Neural progenitor cell (in vitro differentiated cells): ENCODE results near the gene MRPL2. TPM values are rescaled to one million over a fixed set of nuclear protein-coding genes. Genes with fewer than 3 reads are reported as not detected.
A peak's percentile ranks its signal among the peaks of the same experiment; 100 is the strongest.

ENCODE experiments used
- DNase-seq: peaks from one replicate; pipeline ENCODE4 v3.0.0-alpha.2; 2016; ENCODE audit warnings: low spot score
- H2AFZ ChIP-seq: fragments of 200-600 bp; sonication (generic); replicated peaks from 2 replicates; pipeline ENCODE4 v1.6.1; 2016; ENCODE audit warnings: antibody characterized with exemption
- H3F3A ChIP-seq: fragments of 200-600 bp; sonication (generic); 2 replicates; pipeline ENCODE4 v1.6.1; 2016; ENCODE audit warnings: antibody characterized with exemption, low read depth
- H3K27ac ChIP-seq: fragments of 200-600 bp; sonication (generic); 2 replicates; pipeline ENCODE4 v1.5.1; 2016; ENCODE audit warnings: mild to moderate bottlenecking
- H3K27me3 ChIP-seq: fragments of 200-600 bp; sonication (generic); 2 replicates; pipeline ENCODE4 v1.6.1; 2016; ENCODE audit warnings: mild to moderate bottlenecking, moderate library complexity
- H3K36me3 ChIP-seq: fragments of 200-600 bp; sonication (generic); 2 replicates; pipeline ENCODE4 v1.5.1; 2016
- H3K4me1 ChIP-seq: fragments of 200-600 bp; sonication (generic); 2 replicates; pipeline ENCODE4 v1.6.1; 2016; ENCODE audit warnings: mixed run types
- H3K4me2 ChIP-seq: fragments of 200-600 bp; sonication (generic); 2 replicates; pipeline ENCODE4 v1.6.1; 2016
- H3K4me3 ChIP-seq: fragments of 200-600 bp; sonication (generic); 2 replicates; pipeline ENCODE4 v1.5.1; 2016
- H3K79me2 ChIP-seq: fragments of 200-600 bp; sonication (generic); 2 replicates; pipeline ENCODE4 v1.6.1; 2016; ENCODE audit warnings: low read depth
- H3K9ac ChIP-seq: fragments of 200-600 bp; sonication (generic); 2 replicates; pipeline ENCODE4 v1.6.1; 2016
- H3K9me3 ChIP-seq: fragments of 200-600 bp; sonication (generic); 2 replicates; pipeline ENCODE4 v1.5.1; 2016; ENCODE audit warnings: low read depth
- H4K20me1 ChIP-seq: fragments of 200-600 bp; sonication (generic); 2 replicates; pipeline ENCODE4 v1.6.1; 2016; ENCODE audit warnings: low read depth
- H3K27ac Mint-ChIP-seq: 3 replicates; pipeline ENCODE4 v1.8.0; 2021; ENCODE audit warnings: mixed read lengths
- H3K27me3 Mint-ChIP-seq: 2 replicates; pipeline ENCODE4 v1.8.0; 2022; ENCODE audit warnings: low read depth, mild to moderate bottlenecking, inconsistent platforms, moderate library complexity, mixed read lengths; ENCODE audit not compliant: insufficient read depth
- H3K36me3 Mint-ChIP-seq: 3 replicates; pipeline ENCODE4 v1.8.0; 2021; ENCODE audit warnings: mixed read lengths
- H3K4me1 Mint-ChIP-seq: 3 replicates; pipeline ENCODE4 v1.8.0; 2021; ENCODE audit warnings: mixed read lengths
- H3K4me3 Mint-ChIP-seq: 3 replicates; pipeline ENCODE4 v1.8.0; 2021; ENCODE audit warnings: mild to moderate bottlenecking, moderate library complexity, mixed read lengths
- H3K9me3 Mint-ChIP-seq: 3 replicates; pipeline ENCODE4 v1.8.0; 2020; ENCODE audit warnings: mixed read lengths
- CTCF ChIP-seq: fragments of 200-600 bp; sonication (generic); IDR thresholded peaks from 2 replicates; pipeline ENCODE4 v1.5.1; 2017; ENCODE audit warnings: antibody characterized with exemption, mild to moderate bottlenecking
- EZH2 ChIP-seq: fragments of 200-600 bp; sonication (generic); IDR thresholded peaks from 2 replicates; pipeline ENCODE4 v1.6.1; 2017; ENCODE audit warnings: antibody characterized with exemption, mild to moderate bottlenecking, moderate library complexity
- EZH2phosphoT487 ChIP-seq: fragments of 200-600 bp; sonication (generic); IDR thresholded peaks from 2 replicates; pipeline ENCODE4 v1.6.1; 2017; ENCODE audit warnings: antibody characterized with exemption
- total RNA-seq: library from RNA; depleted of rRNA; stranded (reverse); fragments of >200 nt; gene quantifications from 2 replicates; pipeline ENCODE4 v1.2.3, GENCODE V29; 2015; ENCODE audit warnings: low replicate concordance

MRPL2 gene
- total RNA-seq, 1 donor from 2014 or later, result 20.7 TPM

DNA sequence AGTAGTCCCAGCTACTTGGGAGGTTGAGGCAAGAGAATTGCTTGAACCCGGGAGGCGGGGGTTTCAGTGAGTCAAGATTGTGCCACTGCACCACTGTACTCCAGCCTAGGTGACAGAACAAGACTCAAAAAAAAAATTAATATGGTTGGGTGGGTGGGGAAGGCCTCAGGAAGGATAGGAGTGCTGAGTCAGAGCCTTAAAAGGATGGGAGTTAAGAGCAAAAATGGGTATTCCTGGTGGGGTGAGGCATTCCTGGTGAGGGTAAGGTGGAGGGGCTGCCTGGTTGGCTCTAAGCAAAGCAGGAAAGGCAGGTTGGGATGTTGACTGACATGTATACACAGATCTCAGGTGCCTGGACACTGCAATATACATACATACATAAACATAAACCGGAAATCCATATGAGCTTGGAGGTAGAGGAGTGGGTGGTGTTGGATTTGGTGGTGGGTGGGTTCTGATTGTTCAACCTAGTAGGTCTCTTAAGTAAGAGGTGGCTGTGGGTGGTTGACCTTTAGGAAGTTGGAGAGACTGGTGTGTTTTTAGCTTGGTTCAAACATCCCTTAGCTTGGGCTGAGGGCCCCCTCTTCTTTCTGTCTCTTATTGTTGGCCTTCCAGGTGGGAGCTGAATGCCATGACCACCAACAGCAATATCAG lies 39.1 kb downstream of the MRPL2 start:
- H3K9me3 ChIP-seq, result no peaks in the 10 kb centered on the region
- Mint-ChIP-seq H3K9me3 (no peaks in the 10 kb centered on the region), H3K4me1 (peaks cover 8% of the 10 kb centered on the region), H3K27me3 (peaks cover 7% of the 10 kb centered on the region), H3K4me3 (peak overlapping the region; percentile 81), H3K36me3 (peaks cover 8% of the 10 kb centered on the region), H3K27ac (no peak overlapping the region)
- H2AFZ ChIP-seq, result no peak overlapping the region
- peaks cover 31% of the 10 kb centered on the region for H3F3A ChIP-seq
- H3K4me1 ChIP-seq, result peaks cover 11% of the 10 kb centered on the region
- peaks cover 11% of the 10 kb centered on the region for H4K20me1 ChIP-seq
- H3K9ac ChIP-seq, result no peak overlapping the region
- no peak overlapping the region for H3K27ac ChIP-seq
- H3K4me3 ChIP-seq, result no peak overlapping the region
- H3K79me2 ChIP-seq, result peaks cover 63% of the 10 kb centered on the region
- no peak for TF ChIP-seq CTCF
- no peak for TF ChIP-seq EZH2phosphoT487
- TF ChIP-seq EZH2, result no peak
- no peaks in the 10 kb centered on the region for H3K27me3 ChIP-seq
- no peak for DNase-seq
- peak overlapping the region; percentile 84 for H3K4me2 ChIP-seq
- H3K36me3 ChIP-seq, result no peaks in the 10 kb centered on the region

DNA sequence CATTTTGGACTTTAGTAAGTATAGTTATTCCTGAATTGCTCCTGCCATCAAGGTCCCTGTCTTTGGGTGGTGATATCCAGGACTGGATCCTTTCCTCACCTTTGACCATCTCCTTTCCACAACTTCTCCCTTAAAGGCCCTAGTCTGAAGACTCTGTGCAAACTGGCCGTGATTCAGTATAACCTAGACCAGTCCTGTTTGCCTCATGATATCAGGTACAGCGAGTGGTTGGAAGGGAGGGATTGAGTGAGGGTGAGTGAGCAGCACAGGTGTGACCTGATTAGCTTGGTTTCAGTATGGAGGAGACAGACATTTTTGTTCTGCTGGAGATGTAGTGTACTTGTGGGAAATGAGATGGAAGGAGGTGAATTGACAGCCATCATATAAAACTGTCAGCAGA lies 40.1 kb downstream of the MRPL2 start:
- H3K9ac ChIP-seq, result no peak overlapping the region
- H3K4me1 ChIP-seq, result peaks cover 13% of the 10 kb centered on the region
- peaks cover 34% of the 10 kb centered on the region for H3F3A ChIP-seq
- Mint-ChIP-seq H3K9me3 (no peaks in the 10 kb centered on the region), H3K4me1 (peaks cover 16% of the 10 kb centered on the region), H3K36me3 (peaks cover 5% of the 10 kb centered on the region), H3K27ac (no peak overlapping the region), H3K27me3 (peaks cover 7% of the 10 kb centered on the region), H3K4me3 (no peak overlapping the region)
- TF ChIP-seq EZH2 (no peak), EZH2phosphoT487 (no peak), CTCF (no peak)
- H2AFZ ChIP-seq, result no peak overlapping the region
- H3K4me2 ChIP-seq, result no peak overlapping the region
- no peaks in the 10 kb centered on the region for H3K9me3 ChIP-seq
- peaks cover 62% of the 10 kb centered on the region for H3K79me2 ChIP-seq
- H3K27me3 ChIP-seq, result no peaks in the 10 kb centered on the region
- no peak overlapping the region for H3K4me3 ChIP-seq
- no peaks in the 10 kb centered on the region for H3K36me3 ChIP-seq
- H4K20me1 ChIP-seq, result peaks cover 11% of the 10 kb centered on the region
- H3K27ac ChIP-seq, result no peak overlapping the region
- no peak for DNase-seq

- Histone ChIP-seq H3K9me3 (no peaks in the 10 kb centered on the region), H3F3A (peaks cover 35% of the 10 kb centered on the region), H3K4me2 (no peak overlapping the region), H3K79me2 (peaks cover 56% of the 10 kb centered on the region), H4K20me1 (peaks cover 16% of the 10 kb centered on the region), H3K9ac (no peak overlapping the region), H3K27me3 (no peaks in the 10 kb centered on the region), H3K36me3 (no peaks in the 10 kb centered on the region), H3K4me1 (peaks cover 22% of the 10 kb centered on the region), H3K27ac (no peak overlapping the region), H3K4me3 (no peak overlapping the region), H2AFZ (no peak overlapping the region)
- Mint-ChIP-seq H3K4me1 (peaks cover 32% of the 10 kb centered on the region), H3K27me3 (peaks cover 10% of the 10 kb centered on the region), H3K36me3 (peaks cover 13% of the 10 kb centered on the region), H3K4me3 (no peak overlapping the region), H3K9me3 (no peaks in the 10 kb centered on the region), H3K27ac (no peak overlapping the region)
- no peak for DNase-seq
- TF ChIP-seq CTCF (no peak), EZH2 (no peak), EZH2phosphoT487 (no peak)
Measured at GRCh38 chr6:43016943-43017334, 42.3 kb downstream of the MRPL2 start.
